Hematopoietic multipotent progenitor cell (in vitro differentiated cells): ENCODE results near the gene USP34. TPM values are rescaled to one million over a fixed set of nuclear protein-coding genes. Genes with fewer than 3 reads are reported as not detected.
A peak's percentile ranks its signal among the peaks of the same experiment; 100 is the strongest.
"Not testable (repeated sequence)": the region's sequence is repeated elsewhere in the genome, so short reads cannot be mapped to it uniquely, and the experiment has no call there.

ENCODE experiments used
- DNase-seq, 3 donors: peaks; one replicate each; pipeline ENCODE4 v3.0.0-alpha.2; 2011 to 2015; ENCODE audit warnings: low read depth in 2 of 3, low spot score in 2 of 3
- total RNA-seq: library from RNA; depleted of rRNA; stranded (reverse); fragments of >200 nt; gene quantifications from one replicate; pipeline ENCODE4 v1.2.3, GENCODE V29; 2012

The USP34 gene, protein sequence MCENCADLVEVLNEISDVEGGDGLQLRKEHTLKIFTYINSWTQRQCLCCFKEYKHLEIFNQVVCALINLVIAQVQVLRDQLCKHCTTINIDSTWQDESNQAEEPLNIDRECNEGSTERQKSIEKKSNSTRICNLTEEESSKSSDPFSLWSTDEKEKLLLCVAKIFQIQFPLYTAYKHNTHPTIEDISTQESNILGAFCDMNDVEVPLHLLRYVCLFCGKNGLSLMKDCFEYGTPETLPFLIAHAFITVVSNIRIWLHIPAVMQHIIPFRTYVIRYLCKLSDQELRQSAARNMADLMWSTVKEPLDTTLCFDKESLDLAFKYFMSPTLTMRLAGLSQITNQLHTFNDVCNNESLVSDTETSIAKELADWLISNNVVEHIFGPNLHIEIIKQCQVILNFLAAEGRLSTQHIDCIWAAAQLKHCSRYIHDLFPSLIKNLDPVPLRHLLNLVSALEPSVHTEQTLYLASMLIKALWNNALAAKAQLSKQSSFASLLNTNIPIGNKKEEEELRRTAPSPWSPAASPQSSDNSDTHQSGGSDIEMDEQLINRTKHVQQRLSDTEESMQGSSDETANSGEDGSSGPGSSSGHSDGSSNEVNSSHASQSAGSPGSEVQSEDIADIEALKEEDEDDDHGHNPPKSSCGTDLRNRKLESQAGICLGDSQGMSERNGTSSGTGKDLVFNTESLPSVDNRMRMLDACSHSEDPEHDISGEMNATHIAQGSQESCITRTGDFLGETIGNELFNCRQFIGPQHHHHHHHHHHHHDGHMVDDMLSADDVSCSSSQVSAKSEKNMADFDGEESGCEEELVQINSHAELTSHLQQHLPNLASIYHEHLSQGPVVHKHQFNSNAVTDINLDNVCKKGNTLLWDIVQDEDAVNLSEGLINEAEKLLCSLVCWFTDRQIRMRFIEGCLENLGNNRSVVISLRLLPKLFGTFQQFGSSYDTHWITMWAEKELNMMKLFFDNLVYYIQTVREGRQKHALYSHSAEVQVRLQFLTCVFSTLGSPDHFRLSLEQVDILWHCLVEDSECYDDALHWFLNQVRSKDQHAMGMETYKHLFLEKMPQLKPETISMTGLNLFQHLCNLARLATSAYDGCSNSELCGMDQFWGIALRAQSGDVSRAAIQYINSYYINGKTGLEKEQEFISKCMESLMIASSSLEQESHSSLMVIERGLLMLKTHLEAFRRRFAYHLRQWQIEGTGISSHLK (N-terminal part only)
- 67.9 TPM for total RNA-seq

DNA sequence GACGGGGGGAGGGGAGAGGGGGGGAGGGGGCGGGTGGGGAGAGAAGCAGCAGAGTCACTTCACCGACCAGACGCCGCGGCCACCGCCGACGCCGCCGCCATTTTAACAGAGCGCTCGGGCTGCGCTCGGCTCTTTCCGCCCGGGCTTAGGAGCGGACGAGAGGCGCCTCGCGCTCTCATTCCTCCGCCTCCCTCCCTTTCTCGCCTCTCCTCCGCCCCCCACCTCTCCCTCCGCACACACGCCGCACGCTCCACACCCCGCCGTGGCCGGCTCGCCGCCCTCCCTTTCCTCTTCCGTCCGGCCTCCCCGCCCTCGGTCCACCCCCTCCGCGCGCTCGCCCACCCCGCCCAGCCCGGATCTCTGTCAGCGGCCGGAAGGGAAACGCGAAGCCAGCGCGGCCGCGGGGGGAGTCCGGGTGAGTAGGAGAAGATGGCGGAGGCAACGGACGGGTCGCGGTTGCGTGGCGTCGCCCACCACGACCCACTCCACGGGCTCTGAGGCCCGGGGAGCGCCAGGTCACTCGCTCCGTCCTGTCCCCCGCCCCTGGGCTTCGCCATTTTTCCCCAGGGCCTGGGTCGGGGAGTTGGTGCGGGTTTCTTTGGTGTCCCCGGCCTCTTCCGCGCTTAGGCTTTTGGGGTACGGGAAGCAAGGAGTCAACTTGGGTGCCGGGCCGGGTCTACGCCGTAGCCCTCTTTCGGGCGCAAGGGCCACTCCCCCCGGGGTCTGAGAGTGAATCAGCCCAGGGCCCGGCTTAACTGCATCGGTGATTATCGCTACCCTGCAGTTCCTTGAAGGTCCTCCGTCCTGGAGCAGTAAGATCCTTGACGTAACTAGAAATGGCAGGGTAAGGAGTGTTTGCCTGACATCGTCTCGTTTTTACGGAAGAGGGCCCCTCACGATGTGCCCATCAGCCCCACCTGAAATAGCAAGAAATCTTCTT lies at the start of gene USP34:
USP34 (minus strand) TSS at position 123 of the 940 bp plus-strand sequence. CDS start 395 bp downstream, outside the sequence.
- peak; percentile 86 to 98 (median 97) for DNase-seq

DNA sequence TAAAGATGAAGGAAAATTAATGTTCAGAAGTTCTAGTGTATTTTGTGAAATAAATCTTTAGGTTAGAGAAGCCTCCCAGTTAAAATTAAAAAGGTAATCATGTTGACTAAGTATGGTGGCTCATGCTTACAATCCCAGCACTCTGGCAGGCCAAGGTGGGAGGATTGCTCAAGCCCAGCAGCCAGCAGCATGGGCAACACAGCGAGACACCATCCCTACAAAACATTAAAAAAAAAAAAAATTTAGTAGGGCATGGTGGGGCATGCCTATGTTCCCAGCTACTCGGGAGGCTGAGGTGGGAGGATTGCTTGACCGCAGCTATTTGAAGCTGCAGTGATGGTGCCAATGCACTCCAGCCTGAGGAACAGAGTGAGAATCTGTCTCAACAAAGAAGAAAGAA lies 49.4 kb upstream of the USP34 start:
- no peak for DNase-seq

DNA sequence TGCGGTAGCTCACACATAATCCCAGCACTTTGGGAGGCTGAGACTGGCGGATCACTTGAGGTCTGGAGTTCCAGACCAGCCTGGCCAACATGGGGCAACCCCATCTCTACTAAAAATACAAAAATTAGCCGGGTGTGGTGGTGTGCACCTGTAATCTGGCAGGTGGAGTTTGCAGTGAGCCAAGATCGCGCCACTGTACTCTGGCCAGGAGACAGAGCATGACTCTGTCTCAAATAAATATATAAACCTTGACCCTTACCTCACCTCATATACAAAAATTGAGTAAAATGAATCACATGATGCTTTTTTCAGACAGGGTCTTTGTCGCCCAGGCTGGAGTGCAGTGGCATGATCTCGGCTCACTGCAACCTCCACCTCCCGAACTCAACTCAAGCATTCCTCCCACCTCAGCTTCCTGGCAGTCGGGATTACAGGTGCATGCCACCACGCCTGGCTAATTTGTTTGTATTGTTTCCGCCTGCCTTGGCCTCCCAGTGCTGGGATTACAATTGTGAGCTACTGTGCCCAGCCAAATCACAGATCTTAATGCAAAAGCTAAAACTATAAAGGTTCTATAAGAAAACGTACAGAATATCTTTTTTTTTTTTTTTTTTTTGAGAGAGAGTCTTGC lies 42.0 kb upstream of the USP34 start:
- DNase-seq = no peak

DNA sequence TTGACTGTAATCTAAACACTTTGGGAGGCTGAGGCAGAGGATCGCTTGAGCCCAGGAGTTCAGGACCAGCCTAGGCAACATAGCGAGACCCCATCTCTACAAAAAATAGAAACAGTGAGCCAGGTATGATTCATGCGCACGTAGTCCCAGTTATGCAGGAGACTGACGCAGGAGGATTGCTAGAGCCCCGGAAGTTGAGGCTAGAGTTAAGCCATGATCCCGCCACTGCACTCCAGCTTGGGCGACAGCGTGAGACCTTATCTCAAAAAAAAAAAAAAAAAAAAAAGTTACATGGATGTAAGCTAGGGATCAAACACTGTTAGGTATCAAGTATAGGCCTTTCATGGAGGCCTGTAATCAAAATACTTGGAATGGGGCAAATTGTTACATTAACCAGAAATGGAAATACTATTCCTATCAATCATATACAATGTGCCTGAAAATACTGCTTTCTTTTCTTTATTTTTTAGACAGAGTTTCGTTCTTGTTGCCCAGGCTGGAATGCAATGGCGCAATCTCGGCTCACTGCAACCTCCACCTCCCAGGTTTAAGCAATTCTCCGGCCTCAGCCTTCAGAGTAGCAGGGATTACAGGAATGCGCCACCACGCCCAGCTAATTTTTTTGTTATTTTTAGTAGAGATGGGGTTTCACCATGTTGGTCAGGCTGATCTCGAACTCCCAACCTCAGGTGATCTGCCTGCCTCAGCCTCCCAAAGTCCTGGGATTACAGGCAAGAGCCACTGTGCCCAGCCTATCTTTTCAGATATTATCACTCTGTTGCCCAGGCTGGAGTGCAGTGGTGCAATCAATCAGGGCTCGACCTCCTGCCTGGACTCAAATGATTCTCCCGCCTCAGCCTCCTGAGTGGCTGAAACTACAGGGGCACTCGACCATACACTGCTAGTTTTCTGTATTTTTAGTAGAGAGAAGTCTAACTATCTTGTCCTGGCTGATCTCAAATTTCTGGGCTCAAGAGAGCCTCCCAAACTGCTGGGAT lies 40.1 kb upstream of the USP34 start:
- no peak for DNase-seq

DNA sequence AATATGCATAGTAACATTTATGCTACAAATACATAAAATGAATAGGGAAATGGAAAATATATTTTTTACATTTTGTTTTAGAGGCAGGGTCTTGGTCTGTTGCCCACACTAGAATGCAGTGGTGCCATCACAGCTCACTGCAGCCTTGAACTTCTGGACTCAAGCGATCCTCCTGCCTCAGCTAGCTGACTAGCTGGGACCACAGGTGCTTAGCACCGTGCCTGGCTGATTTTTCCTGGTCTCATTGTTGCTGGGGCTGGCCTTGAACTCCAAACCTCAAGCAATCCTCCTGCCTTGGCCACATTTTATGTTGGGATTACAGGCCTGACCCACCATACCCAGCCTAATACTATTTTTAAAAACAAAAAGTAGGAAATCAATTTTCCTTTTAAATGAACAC lies 34.1 kb upstream of the USP34 start:
- DNase-seq = no peak

DNA sequence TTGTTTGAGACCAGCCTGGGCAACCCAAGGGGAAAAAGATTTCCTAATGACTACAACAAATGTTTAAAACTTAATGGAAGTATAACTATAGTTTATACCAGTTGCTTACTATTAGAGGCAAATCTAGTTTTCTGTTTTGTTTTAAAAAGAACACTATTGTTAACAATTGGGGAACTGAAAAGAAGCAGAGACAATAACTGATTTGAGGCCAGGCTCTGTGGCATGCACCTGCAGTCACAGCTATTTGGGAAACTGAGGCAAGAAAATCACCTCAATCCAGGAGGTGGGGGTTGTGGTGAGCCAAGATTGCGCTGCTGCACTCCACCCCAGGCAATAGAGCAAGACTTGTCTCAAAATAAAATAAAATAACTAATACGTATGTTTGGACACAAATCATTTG lies 28.2 kb upstream of the USP34 start:
- no peak for DNase-seq

DNA sequence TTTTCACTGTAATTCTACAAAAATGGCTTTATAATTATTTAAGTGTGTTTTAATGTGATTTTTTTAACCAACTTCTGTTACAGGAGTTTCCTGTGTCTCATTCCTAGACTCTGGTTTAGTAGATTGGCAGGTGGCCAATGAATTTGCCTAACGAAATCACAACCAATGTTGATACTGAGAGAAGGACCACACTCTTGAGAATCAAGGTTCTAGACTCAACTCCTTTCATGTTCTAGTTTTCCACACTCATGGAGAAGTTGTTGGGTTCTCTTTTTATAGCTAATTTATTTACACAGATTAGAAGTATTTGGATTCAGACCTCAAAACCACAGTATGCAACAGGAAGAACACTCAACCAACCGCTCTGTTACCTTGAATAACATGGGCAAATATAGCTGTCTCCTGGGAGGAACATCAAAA lies 22.6 kb upstream of the USP34 start:
- DNase-seq = peak in 2 of 3 donors; percentile 16 to 37

DNA sequence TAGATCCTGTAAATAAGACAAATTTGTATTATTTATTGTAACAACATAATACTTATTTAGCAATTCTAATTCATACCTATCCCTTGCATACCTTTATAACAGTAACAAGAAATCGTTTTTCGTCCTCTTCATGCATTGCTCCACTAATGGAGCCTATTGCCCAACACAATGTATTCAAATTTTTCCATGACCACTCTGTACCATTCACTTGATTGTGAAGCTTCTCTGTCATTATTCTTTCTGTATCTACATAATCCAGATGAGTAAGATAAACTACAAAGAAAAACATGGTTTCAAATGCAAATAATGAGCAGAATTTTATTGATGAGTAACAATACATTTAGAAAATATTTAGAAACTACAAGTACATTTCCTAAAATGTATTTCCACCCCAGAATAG lies 21.6 kb upstream of the USP34 start:
- no peak for DNase-seq

DNA sequence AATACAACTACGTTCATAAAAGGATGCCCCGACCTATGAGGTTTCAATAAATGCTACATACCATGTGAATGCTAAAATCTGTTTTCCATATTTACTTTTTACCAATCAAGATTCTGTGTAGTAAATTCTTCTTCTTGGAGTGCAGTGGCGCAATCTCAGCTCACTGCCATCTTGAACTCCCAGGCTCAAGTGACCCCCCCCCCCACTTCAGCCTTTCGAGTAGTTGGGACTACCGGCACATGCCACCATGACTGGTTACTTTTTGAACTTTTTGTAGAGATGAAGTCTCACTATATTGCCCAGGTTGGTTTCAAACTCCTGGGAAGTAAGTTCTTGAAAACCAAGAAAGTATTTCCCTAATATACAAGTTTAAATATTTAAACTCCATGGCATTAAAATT lies 14.4 kb upstream of the USP34 start:
- DNase-seq = no peak

DNA sequence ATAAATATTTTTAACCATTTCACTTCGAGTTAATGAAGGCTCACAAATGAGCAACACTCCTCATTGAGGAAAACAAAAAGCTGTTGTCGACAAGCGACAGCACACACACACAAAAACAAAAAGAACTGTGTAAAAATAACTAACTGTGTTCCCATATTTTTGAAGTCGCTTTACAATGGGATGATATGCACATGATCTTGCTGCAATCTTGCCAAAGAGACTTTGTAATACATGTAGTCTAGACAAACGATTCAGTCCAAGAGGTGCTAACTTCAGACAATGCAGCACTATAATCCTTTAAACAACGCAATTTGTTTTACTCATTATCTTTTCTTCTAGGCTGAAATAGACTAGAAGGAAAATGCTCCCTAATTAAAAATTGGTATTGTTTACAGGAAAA lies 7.2 kb upstream of the USP34 start:
- no peak for DNase-seq

DNA sequence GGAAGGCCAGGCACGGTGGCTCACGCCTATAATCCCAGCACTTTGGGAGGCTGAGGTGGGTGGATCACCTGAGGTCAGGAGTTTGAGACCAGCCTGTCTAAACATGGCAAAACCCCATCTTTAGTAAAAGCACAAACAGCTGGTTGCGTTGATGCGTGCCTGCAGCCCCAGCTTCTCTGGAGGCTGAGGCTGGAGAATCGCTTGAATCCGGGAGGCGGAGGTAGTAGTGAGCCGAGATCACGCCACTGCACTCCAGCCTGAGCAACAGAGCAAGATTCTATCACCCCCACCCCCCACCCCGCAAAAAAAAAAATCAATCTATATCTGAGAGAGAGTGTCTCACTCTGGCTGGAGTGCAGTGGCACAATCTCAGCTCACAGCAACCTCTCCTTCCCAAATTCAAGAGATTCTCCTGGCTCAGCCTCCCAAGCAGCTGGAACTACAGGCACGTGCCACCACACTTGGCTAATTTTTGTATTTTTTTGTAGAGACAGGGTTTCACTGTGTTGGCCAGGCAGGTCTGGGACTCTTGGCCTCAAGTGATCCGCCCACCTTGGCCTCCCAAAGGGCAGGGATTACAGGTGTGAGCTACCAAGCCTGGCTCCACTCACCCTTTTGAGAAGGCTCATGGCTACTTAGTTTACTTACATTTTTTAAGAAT lies 6.2 kb upstream of the USP34 start:
- DNase-seq = not testable (repeated sequence)

DNA sequence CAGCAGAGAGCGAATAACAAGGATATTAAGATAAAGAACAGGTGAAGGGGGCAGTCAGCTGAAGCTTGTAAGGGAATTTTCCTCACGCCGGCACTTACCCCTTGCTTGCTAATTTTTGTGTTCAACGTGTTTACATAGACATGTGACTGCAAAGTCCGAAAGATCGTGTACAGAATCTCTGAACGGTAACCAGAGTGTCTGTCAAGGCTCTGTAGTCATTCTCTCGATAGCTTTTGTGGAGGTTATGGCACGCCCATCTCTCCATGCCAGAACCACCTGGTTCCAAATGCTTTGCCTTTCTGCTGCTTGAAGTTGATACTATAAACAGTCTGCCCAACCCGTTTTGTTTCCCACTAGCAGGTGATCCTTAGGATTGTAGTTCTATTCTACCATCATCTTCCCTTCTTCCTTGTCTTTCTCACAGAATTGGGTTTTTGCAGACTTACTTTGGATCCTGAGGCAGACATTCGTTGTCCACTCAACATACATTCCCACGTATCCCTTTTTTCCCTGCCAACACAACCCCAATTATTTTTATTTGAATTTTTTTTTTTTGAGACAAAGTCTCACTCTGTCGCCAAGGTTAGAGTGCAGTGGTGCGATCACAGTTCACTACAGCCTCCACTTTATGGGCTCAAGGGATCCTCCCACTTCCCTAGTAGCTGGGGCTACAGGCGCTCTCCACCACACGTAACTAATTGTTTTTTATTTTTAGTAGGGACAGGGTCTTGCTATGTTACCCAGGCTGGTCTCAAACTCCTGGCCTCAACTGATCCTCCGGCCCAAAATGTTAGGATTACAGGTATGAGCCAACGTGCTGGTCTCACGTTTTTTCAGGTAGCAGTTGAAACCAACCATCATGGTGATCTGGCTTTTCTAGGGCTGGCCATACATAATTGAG lies 1.3 kb upstream of the USP34 start:
- peak in 1 of 3 donors; percentile 53 for DNase-seq

DNA sequence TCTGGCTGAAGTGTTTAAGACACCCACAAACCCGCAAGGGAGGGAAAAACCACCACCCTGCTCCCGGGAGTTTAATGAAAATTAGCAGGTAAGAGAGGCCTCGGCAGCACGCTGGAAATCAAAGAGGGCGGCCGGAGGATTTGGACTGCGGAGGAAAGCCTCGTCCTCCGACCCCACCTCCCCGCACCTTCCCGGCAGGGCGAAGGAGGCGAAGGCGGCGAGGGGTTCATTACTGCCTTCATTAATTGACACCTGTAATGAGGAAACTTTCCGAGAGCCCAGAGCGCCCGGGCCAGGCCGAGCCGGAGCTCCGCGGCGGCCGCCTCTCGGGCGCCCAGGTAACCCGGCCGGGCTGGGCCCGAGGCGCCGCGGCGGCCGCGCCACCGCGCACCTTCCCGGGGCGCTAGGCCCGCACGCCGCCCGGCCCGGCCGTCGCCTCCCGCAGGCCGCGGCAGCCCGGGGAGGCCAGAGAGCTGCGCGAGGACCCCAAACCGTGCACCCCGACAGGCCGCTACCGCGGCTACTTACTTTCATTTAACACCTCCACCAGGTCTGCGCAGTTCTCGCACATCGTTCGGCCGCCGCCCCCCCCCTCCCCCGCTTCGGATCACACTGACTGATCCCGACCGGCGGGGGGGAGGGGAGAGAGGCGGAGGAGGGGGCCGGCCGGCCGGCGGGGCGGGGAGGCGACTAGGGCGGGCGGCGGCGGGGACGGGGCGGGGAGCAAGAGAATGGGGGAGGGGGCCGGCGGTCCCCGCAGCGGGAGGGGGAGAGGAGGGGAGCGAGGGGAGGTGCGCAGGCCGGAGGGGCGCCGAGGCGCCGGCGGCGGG lies 550 bp downstream of the USP34 start:
- peak; percentile 40 to 82 (median 78) for DNase-seq

DNA sequence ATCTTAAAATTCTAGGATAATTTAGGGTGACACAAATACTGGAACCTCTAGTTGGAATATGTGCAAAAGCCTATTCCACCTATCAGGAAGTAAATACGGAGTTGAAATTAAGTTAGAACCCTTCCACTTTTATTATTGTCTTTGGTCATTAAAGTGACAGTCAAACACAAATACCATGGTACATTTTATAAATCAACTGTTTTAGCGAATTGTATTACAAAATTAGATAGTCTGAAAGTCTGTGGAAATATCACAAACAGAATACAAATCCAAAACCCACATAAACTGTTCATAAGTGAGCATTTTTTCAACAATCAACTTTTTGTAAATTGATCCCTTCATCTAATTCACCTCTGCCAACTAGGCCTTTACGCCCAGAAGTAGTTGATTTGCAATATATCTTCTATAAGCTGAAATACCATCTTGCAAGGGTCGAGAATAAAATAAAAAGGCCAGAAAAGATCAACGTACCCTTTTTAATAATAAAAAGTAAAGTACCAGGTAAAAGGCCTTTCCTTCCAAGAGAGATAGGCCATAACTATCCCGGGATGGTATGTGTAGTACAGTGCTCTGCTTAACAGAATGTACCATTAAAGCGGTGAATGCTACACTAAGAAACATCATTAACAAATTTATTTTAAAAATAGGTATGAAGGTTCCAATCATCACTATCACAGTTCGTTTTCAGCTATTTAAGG lies 1.3 kb downstream of the USP34 start:
- DNase-seq = peak in 1 of 3 donors; percentile 9

DNA sequence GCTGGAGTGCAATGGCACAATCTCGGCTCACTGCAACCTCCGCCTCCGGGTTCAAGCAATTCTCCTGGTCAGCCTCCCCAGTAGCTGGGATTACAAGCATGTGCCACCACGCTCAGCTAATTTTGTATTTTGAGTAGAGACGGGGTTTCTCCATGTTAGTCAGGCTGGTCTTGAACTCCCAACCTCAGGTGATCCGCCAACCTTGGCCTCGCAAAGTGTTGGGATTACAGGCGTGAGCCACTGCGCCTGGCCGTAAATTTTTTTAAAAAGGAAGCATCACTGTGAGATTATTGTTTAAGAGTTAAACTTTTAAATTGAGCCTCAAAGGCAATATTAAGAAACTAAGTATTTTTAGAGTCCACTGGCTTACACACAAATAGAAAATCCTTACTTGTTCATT lies 2.7 kb downstream of the USP34 start:
- not testable (repeated sequence) for DNase-seq
